Measurements from ENCODE around the gene ZNF155. TPM values are rescaled to one million over a fixed set of nuclear protein-coding genes. Genes with fewer than 3 reads are reported as not detected.

Gene ZNF155
- 7.9 TPM for polyA plus RNA-seq (2012; ENCODE audit: insufficient read depth, insufficient read length, low read depth)

- peak within 1 kb of the TSS; percentile 67 for H3K4me3 ChIP-seq (ENCODE audit: low read depth, low read length)
- no peaks in the 10 kb centered on the region for H3K36me3 ChIP-seq
- TF ChIP-seq CTCF (IDR thresholded peaks at IDR 0.05; ENCODE audit: low read depth, low read length), result no peak
- DNase-seq, result peak; percentile 92
- no peaks in the 10 kb centered on the region for H3K9me3 ChIP-seq
- no peaks in the 10 kb centered on the region for H3K4me1 ChIP-seq
- H3K27me3 ChIP-seq, result no peaks in the 10 kb centered on the region
Measured at GRCh38 chr19:43983912-43984686, at the start of gene ZNF155. Gene ZNF155 (plus strand): TSS chr19:43984188. CDS start chr19:43988544, 4,356 bp downstream.

- peak; percentile 90 for DNase-seq
- no peak for TF ChIP-seq CTCF (IDR thresholded peaks at IDR 0.05; ENCODE audit: low read depth, low read length)
- no peaks in the 10 kb centered on the region for H3K9me3 ChIP-seq
- peaks cover 15% of the 10 kb centered on the region for H3K36me3 ChIP-seq
- H3K4me3 ChIP-seq (ENCODE audit: low read depth, low read length), result peak within 1 kb of the TSS; percentile 82
- H3K27me3 ChIP-seq, result no peaks in the 10 kb centered on the region
- no peaks in the 10 kb centered on the region for H3K4me1 ChIP-seq
Measured at GRCh38 chr19:43934985-43935708, 48.8 kb upstream of the ZNF155 start, which contains the start of gene ZNF45. Gene ZNF45 (minus strand): TSS chr19:43935282. CDS start chr19:43922185, 13,097 bp downstream.

DNA sequence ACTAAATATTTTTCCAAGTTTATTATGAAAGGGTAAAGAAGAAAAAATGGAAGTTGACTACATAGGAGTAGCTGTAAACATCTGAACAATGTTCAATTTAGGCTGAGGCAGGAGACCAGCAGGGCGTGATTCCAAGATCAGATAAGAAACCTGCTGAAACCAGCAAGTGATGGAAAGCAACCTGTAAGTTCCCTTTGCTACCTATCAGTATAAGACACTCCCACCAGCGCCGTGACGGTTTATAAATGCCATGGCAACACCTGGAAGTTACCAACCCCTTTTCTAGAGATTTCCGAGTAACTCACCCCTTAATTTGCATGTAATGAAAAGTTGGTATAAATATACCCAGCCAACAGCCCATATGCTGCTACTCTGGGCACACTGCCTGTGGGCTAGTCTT is 47.8 kb upstream of the ZNF155 start:
- Histone ChIP-seq H3K36me3 (peaks cover 11% of the 10 kb centered on the region; the same call in 1 of the 2 replicates), H3K4me1 (no peaks in the 10 kb centered on the region), H3K9me3 (no peaks in the 10 kb centered on the region), H3K4me3 (ENCODE audit: low read depth, low read length) (no peak overlapping the region), H3K27me3 (peaks cover 10% of the 10 kb centered on the region)
- no peak for TF ChIP-seq CTCF (IDR thresholded peaks at IDR 0.05; ENCODE audit: low read depth, low read length)
- no peak for DNase-seq

GRCh38 chr19:43939557-43940260 is 44.3 kb upstream of the ZNF155 start:
- DNase-seq, result no peak
- no peaks in the 10 kb centered on the region for H3K36me3 ChIP-seq
- no peak overlapping the region for H3K4me3 ChIP-seq (ENCODE audit: low read depth, low read length)
- H3K4me1 ChIP-seq, result no peaks in the 10 kb centered on the region
- peaks cover 13% of the 10 kb centered on the region for H3K27me3 ChIP-seq
- no peak for TF ChIP-seq CTCF (IDR thresholded peaks at IDR 0.05; ENCODE audit: low read depth, low read length)
- H3K9me3 ChIP-seq, result no peaks in the 10 kb centered on the region

DNA sequence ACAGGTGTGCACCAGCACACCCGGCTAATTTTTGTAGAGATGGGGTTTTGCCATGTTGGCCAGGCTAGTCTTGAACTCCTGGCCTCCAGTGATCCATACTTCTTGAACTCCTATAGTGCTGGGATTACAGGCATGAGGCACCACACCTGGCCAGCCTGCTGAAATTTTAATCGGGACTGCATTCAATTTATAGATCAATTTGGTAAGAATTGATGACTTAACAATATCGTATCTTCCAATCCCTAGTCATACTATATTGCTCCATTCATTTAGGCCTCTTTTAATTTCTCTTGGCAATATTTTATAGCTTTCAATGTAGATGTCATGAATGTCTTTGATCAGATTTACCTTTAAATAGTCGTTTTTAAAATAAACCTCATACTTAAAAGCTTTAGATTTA is 43.3 kb upstream of the ZNF155 start:
- H3K4me1 ChIP-seq, result no peaks in the 10 kb centered on the region
- no peaks in the 10 kb centered on the region for H3K9me3 ChIP-seq
- DNase-seq, result no peak
- peaks cover 13% of the 10 kb centered on the region for H3K27me3 ChIP-seq
- H3K36me3 ChIP-seq, result no peaks in the 10 kb centered on the region
- H3K4me3 ChIP-seq (ENCODE audit: low read depth, low read length), result no peak overlapping the region
- TF ChIP-seq CTCF (IDR thresholded peaks at IDR 0.05; ENCODE audit: low read depth, low read length), result no peak

Data from BE2C (cell line).